Panc1 (cell line): ENCODE measurements around the gene ARMC10. TPM values are rescaled to one million over a fixed set of nuclear protein-coding genes. Genes with fewer than 3 reads are reported as not detected.

Source experiments
- ATAC-seq: fragments of 200-7000 bp; cut with Tn5 transposase; 2 replicates; pipeline ENCODE4 v1.9.1; 2020; ENCODE audit warnings: mild to moderate bottlenecking, moderate library complexity
- BruUV-seq: library from RNA; stranded (reverse); fragments of 400-500 nt; replicated peaks from 2 replicates; lab custom pipeline; 2021; lab: Mats Ljungman, UMichigan
- CTCF ChIA-PET: fragments of 300-600 bp; sonication (Branson Sonifier 250); formaldehyde crosslinking; loops from one replicate; lab custom pipeline; 2022; ENCODE audit warnings: antibody characterized with exemption; lab: Charles Lee
- POLR2A ChIA-PET: fragments of 300-600 bp; sonication (Branson Sonifier 250); formaldehyde crosslinking; loops from one replicate; lab custom pipeline; 2022; ENCODE audit warnings: antibody characterized with exemption; lab: Charles Lee
- DNase-seq: peaks from one replicate; pipeline ENCODE4 v3.0.0-alpha.2; 2010; ENCODE audit warnings: low read depth, low spot score
- H3K27ac ChIP-seq: 2 replicates; pipeline ENCODE4 v1.5.1; 2011; ENCODE audit warnings: mild to moderate bottlenecking, low read length, inconsistent platforms
- H3K27me3 ChIP-seq: fragments of 200-500 bp; sonication (Bioruptor generic); 2 replicates; pipeline ENCODE4 v1.6.0; 2014; ENCODE audit warnings: low read length, inconsistent platforms; ENCODE audit not compliant: control insufficient read depth, insufficient read depth
- H3K36me3 ChIP-seq: fragments of 200-500 bp; sonication (Bioruptor generic); 2 replicates; pipeline ENCODE4 v1.5.1; 2014; ENCODE audit warnings: inconsistent platforms, mild to moderate bottlenecking, low read length, moderate library complexity; ENCODE audit not compliant: control insufficient read depth, insufficient read depth
- H3K4me1 ChIP-seq: 2 replicates; pipeline ENCODE4 v1.5.1; 2011; ENCODE audit warnings: inconsistent platforms, mild to moderate bottlenecking, low read length, moderate library complexity; ENCODE audit not compliant: control insufficient read depth, insufficient read depth
- H3K4me3 ChIP-seq, 2 experiments: 2 replicates each; pipeline ENCODE4 v1.5.1; 2011 to 2012; ENCODE audit warnings: low read depth in 2 of 2, low read length in 2 of 2, mild to moderate bottlenecking in 2 of 2, inconsistent platforms in 1 of 2, moderate library complexity in 1 of 2
- H3K9me3 ChIP-seq: fragments of 200-500 bp; sonication (Bioruptor generic); 2 replicates; pipeline ENCODE4 v1.5.1; 2014; ENCODE audit warnings: low read depth, mild to moderate bottlenecking, inconsistent platforms, low read length, moderate library complexity; ENCODE audit not compliant: control insufficient read depth, insufficient read depth
- CTCF ChIP-seq: fragments of 450-650 bp; IDR thresholded peaks from 2 replicates; pipeline ENCODE4 v1.5.1; 2017; ENCODE audit warnings: mild to moderate bottlenecking
- POLR2AphosphoS5 ChIP-seq: IDR thresholded peaks from 2 replicates; pipeline ENCODE4 v1.6.1; 2012; ENCODE audit warnings: mild to moderate bottlenecking, low read depth, low read length, moderate library complexity
- SIN3A ChIP-seq: IDR thresholded peaks from 2 replicates; pipeline ENCODE4 v1.6.1; 2012; ENCODE audit warnings: low read depth, mild to moderate bottlenecking, low read length, moderate library complexity, borderline replicate concordance; ENCODE audit not compliant: insufficient read depth
- TCF7L2 ChIP-seq: IDR thresholded peaks from 2 replicates; pipeline ENCODE4 v1.6.1; 2011; ENCODE audit warnings: mild to moderate bottlenecking, low read depth, low read length, inconsistent platforms
- in situ Hi-C: cut with HindIII; loops from 2 replicates; pipeline ENCODE4 v1.10.0; 2016; ENCODE audit warnings: low sequenced_read_pairs, low pct_unique_long_range_greater_than_20kb
- intact Hi-C: fragments of 100-400 bp; cut with micrococcal nuclease; formaldehyde crosslinking; loops from one replicate; pipeline ENCODE4 v1.10.0; 2022; ENCODE audit not compliant: unreplicated experiment
- total RNA-seq: library from RNA; stranded (reverse); gene quantifications from one replicate; pipeline ENCODE4 v1.2.1, GENCODE V29; 2021; ENCODE audit not compliant: unreplicated experiment
- TF ChIP-seq, protein P1 (sequence below), 2 experiments: IDR thresholded peaks; 2 replicates each; pipeline ENCODE4 v1.6.1; 2011 to 2012; ENCODE audit warnings: low read depth in 2 of 2, control low read depth in 1 of 2, low read length in 1 of 2, mild to moderate bottlenecking in 1 of 2, moderate library complexity in 1 of 2; ENCODE audit not compliant: insufficient read depth in 1 of 2

Gene ARMC10
- total RNA-seq, 1 experiment from 2014 or later: 73.2 TPM

DNA sequence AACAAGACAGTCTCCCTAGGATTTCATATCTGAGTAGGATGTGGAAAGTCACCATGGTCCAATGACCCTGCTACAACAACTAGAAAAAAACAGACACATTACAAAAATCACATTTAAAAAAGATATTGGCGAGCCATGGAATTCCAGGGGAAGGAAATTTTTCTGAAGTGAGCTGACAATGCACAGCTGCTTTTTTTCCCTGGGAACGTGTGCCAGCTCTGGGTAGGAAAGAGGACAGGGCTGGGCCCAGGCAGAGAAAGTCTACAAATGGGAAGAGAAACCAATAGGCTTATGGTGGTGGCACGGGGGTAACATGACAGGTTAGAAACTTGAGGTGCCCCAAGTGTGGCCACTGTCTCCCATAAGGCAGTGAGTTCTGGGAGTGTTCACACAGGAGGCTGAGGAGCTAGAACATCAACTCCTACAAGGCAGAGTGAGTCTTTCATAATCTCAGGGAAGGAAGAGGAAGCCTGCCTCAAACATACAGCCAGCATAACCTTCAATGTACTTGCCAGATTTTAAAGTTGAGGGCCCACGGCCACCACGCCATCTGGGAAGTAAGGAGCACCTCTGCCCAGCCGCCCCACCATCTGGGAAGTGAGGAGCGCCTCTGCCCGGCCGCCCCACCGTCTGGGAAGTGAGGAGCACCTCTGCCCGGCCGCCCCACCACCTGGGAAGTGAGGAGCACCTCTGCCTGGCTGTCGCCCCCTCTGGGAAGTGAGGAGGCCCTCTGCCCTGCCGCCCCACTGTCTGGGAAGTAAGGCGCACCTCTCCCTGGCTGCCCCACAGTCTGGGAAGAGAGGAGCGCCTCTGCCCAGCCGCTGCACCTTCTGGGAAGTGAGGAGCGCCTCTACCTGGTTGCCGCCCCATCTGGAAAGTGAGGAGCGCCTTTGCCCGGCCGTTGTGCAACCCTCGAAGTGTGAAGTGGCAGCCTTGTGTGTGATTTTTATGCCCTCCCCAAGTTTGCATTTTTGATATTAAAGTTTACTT lies 6.2 kb upstream of the ARMC10 start:
- no TSS peak for BruUV-seq
- H3K9me3 ChIP-seq: no peaks in the 10 kb centered on the region
- ChIA-PET CTCF (no interaction called here), POLR2A (no interaction called here)
- H3K27me3 ChIP-seq: no peaks in the 10 kb centered on the region
- no peak overlapping the region for H3K4me3 ChIP-seq
- in situ Hi-C loops: no loop called here
- H3K27ac ChIP-seq: no peak overlapping the region
- ATAC-seq: no peak
- intact Hi-C loops: no loop called here
- no peaks in the 10 kb centered on the region for H3K36me3 ChIP-seq
- no peaks in the 10 kb centered on the region; the same call in 1 of the 2 replicates for H3K4me1 ChIP-seq
- no peak for DNase-seq
- TF ChIP-seq POLR2AphosphoS5: no peak
- TF ChIP-seq SIN3A: no peak
- TF ChIP-seq TCF7L2: no peak
- no peak for TF ChIP-seq CTCF
- TF ChIP-seq, protein P1, sequence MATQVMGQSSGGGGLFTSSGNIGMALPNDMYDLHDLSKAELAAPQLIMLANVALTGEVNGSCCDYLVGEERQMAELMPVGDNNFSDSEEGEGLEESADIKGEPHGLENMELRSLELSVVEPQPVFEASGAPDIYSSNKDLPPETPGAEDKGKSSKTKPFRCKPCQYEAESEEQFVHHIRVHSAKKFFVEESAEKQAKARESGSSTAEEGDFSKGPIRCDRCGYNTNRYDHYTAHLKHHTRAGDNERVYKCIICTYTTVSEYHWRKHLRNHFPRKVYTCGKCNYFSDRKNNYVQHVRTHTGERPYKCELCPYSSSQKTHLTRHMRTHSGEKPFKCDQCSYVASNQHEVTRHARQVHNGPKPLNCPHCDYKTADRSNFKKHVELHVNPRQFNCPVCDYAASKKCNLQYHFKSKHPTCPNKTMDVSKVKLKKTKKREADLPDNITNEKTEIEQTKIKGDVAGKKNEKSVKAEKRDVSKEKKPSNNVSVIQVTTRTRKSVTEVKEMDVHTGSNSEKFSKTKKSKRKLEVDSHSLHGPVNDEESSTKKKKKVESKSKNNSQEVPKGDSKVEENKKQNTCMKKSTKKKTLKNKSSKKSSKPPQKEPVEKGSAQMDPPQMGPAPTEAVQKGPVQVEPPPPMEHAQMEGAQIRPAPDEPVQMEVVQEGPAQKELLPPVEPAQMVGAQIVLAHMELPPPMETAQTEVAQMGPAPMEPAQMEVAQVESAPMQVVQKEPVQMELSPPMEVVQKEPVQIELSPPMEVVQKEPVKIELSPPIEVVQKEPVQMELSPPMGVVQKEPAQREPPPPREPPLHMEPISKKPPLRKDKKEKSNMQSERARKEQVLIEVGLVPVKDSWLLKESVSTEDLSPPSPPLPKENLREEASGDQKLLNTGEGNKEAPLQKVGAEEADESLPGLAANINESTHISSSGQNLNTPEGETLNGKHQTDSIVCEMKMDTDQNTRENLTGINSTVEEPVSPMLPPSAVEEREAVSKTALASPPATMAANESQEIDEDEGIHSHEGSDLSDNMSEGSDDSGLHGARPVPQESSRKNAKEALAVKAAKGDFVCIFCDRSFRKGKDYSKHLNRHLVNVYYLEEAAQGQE (IDR thresholded peaks at IDR 0.05; ENCODE audit: insufficient read depth in 1 of 2, low read depth in 2 of 2, low read length in 1 of 2): no peak

DNA sequence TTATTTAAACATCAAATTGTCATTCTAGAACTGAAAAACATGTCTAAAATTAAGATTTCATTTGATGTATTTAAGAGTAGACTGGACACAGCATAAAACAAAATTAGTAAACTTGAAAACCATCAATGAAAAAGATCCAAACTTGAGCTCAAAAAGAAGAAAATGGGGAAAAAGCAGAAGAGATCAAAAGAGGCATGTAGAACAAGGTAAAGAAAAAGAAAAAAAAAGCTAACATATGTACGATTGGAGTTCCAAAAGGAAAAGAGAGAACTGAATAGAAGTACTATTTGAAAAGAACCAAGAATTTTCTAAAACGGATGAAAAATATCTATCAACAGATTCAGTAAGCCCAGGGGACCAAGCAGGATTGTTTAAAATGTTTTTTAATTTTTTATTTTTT lies 3.9 kb upstream of the ARMC10 start:
- no TSS peak for BruUV-seq
- intact Hi-C loops (no loop called here), in situ Hi-C loops (no loop called here)
- ChIA-PET POLR2A (no interaction called here), CTCF (no interaction called here)
- Histone ChIP-seq H3K36me3 (no peaks in the 10 kb centered on the region; the same call in 1 of the 2 replicates), H3K4me1 (no peaks in the 10 kb centered on the region; the same call in 1 of the 2 replicates), H3K9me3 (no peaks in the 10 kb centered on the region), H3K27me3 (no peaks in the 10 kb centered on the region), H3K4me3 (no peak overlapping the region), H3K27ac (no peak overlapping the region)
- TF ChIP-seq TCF7L2: no peak
- TF ChIP-seq SIN3A: no peak
- no peak for TF ChIP-seq POLR2AphosphoS5
- TF ChIP-seq, protein P1 (IDR thresholded peaks at IDR 0.05; ENCODE audit: insufficient read depth in 1 of 2, low read depth in 2 of 2, low read length in 1 of 2): no peak
- TF ChIP-seq CTCF: no peak
- ATAC-seq (no peak), DNase-seq (no peak)
